RKO (cell line): Measurements from ENCODE around the gene SPOCK1.
"Not testable (repeated sequence)": the region's sequence is repeated elsewhere in the genome, so short reads cannot be mapped to it uniquely, and the experiment has no call there.

Experiments
- DNase-seq: peaks from one replicate; pipeline ENCODE4 v3.0.0-alpha.2; 2016; ENCODE audit warnings: low spot score

SPOCK1 gene

GRCh38 chr5:137498736-137499505 is at the start of gene SPOCK1:
SPOCK1 (minus strand) TSS chr5:137499326.
- no peak for DNase-seq

DNA sequence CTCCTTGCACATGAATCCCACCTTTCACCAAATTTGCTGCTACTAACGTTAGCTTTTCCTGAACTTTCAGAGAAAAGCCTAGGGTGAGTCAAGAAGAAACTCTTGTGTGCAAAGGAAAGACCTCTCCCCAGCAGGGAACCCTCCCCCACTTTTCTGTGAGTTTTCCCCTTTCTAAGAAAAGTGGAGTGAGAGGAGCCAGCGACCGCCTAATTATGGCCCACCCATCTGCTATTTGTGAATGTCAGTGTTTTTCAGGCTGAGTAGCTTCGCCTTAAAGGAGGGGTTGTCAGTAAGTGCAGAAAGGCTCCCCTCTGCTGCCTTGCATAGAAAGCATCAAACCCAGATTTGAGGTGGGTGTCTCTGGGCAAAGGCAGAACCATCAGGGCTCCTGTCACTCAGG is 46.8 kb upstream of the SPOCK1 start:
- no peak for DNase-seq

- not testable (repeated sequence) for DNase-seq
Observed at GRCh38 chr5:137535449-137535848, 36.3 kb upstream of the SPOCK1 start.

GRCh38 chr5:137533963-137534362 is 34.8 kb upstream of the SPOCK1 start:
- DNase-seq = no peak

DNA sequence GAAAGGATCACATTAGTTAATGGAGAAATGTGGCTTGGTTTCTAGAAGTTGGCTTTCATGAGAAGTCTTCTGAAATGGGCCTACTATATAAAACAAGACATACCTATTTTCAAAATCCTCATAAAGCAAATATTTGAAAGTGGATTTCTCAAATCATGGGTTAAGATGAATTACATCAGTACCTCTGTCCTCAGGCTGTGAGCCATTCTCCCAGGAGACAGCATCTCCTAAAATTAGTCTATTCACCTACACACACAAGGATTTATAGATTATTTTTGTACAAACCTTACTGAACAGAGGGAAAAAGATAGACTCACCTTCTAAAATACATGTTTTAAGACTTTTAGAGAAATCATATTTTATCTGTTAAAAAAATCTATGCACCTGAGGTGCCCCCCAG is 32.1 kb upstream of the SPOCK1 start:
- no peak for DNase-seq

- no peak for DNase-seq
Observed at GRCh38 chr5:137521246-137521645, 22.1 kb upstream of the SPOCK1 start.

DNA sequence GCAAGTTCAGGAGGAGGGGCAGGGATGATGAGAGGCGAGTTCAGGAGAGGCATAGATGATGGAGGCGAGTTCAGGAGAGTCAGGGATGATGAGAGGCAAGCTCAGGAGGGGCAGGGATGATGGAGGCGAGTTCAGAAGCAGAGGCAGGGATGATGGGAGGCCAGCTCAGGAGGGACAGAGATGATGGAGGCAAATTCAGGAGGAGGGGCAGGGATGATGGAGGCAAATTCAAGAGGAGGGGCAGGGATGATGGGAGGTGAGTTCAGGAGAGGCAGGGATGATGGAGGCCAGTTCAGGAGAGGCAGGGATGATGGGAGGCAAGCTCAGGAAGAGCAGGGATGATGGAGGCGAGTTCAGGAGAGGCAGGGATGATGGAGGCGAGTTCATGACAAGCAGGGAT is 17.8 kb upstream of the SPOCK1 start:
- DNase-seq = no peak

DNA sequence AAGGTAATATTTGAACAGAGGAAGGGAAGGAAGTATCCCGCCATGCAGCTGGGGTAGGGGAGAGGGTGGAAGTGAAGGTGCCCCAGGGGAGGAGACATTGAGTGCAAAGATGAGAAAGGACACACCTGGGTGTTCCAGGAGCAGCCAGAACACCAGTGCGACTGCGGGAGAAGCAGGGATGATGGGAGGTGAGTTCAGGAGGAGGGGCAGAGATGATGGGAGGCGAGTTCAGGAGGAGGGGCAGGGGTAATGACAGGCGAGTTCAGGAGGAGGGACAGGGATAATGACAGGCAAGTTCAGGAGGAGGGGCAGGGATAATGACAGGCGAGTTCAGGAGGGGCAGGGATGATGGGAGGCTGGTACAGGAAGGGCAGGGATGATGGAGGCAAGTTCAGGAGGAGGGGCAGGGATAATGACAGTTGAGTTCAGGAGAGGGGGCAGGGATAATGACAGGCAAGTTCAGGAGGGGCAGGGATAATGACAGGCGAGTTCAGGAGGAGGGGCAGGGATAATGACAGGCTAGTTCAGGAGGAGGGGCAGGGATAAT is 17.2 kb upstream of the SPOCK1 start:
- no peak for DNase-seq

- DNase-seq = no peak
Observed at GRCh38 chr5:137515238-137515637, 16.1 kb upstream of the SPOCK1 start.

DNA sequence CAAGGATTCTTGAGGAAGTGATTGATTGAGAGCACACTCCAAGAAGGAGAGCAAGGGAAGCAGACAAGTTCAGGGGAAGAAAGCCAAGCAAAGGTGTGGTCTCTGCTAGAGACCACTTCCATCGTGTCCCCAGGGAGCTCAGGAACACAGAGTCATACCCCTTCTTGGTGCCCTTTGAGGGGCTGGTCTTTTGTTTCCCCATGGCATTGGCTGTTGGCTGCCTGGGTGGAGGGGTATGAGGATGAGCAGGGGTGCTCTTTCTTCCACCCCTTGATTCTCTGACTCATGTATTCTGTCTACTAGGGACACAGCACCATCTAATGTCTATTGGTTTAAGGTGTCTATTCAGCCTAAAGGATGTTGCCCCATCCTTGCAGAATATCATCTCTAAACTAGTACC is 11.5 kb upstream of the SPOCK1 start:
- DNase-seq = no peak

GRCh38 chr5:137507150-137507549 is 8.0 kb upstream of the SPOCK1 start:
- DNase-seq = no peak

- DNase-seq = no peak
Observed at GRCh38 chr5:137506296-137506695, 7.2 kb upstream of the SPOCK1 start.

GRCh38 chr5:137504916-137505315 is 5.8 kb upstream of the SPOCK1 start:
- no peak for DNase-seq

DNA sequence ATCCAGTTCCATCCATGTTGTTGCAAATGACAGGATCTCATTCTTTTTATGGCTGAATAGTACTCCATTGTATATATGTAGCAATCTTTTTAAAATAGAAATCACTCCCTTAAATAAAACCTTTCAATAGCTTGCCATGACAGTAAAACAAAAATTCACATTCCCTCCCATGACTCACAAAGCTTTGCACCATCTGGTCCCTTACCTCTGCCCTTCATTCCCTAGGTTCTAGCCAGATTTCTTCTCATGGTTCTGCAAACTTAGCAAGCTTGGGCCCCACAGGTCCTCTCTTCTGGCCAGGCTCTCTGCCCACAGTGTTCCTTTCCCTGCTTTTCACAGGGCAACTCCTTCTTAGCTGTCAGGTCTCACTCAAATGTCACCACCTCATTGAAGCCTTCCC is 4.3 kb upstream of the SPOCK1 start:
- DNase-seq = no peak

DNA sequence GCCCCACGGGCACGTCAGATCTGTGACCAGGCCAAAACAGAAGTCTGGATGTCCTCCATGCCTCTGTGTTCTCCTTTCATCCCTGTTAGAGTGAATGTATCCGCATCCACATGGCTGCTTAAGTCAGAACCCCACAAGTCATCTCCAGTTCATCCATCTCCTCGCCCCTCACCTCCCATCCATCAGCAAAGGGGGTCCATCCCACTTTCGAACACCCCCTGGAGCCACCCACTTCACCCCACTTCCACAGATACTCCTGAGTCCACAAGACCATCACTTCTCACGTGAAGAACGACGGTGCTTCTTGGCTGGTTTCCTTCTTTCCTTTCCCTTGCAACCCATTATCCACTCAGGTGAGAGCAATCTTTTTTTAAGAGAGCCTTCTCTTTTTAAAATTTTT is 3.5 kb upstream of the SPOCK1 start:
- DNase-seq = no peak

DNA sequence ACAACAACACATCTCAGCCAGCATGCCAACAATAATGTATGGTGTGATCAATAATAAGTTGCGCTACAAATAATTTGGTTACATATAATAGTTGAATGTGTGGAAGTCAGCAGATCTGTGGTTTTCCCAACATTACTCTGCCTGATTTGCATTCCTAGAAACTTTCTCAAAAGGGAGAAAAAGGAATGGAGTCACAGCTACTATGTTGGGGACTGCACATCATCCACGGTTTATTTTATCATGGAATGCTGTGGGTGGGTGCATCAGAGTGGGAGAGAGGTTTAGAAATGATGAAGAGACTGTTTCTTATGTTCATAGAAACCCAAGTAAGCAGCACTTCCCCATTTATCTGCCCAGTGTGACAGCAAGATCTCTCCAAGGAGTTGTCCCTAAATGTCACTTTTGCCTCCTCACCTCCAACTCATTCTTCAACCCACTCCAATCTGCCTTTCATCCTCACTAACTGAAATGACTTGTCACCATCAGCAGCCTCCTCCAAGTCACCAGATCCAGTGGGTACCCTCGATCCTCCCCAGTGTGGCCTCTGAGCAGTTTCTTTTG is 2.8 kb upstream of the SPOCK1 start:
- DNase-seq = no peak

- DNase-seq = no peak
Observed at GRCh38 chr5:137501226-137501625, 2.1 kb upstream of the SPOCK1 start.

DNA sequence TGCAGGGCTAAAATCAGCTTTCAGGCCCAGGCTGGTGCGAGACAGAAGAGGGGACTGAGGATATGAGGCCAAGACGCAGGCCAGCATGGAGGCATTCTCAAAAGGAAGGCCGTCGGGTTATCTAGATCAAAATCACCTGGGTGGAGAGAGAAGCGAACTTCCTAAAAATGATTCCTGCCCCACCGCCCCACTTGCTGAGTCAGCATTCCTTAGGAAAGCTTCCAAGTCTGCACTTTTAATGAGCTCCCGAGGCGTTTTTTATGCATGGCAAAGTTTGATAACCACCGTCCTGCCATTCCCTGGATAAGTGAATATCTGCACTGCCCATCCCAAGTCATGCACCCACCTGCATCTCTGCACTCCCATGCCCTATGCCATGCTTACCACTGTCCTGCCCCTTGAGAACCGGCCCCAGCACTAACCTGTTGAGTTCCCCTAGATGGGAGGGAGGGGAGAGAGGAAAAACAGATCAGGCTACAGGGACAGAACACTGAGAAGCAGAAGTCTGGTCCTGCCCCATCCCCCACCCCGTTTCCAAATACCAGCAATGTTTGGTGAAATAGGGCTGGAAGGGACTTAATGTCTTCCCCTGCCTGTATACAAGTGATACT is 1.6 kb upstream of the SPOCK1 start:
- DNase-seq = no peak

DNA sequence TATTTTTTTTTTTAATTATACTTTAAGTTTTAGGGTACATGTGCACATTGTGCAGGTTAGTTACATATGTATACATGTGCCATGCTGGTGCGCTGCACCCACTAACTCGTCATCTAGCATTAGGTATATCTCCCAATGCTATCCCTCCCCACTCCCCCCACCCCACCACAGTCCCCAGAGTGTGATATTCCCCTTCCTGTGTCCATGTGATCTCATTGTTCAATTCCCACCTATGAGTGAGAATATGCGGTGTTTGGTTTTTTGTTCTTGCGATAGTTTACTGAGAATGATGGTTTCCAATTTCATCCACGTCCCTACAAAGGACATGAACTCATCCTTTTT is 351 bp upstream of the SPOCK1 start:
- not testable (repeated sequence) for DNase-seq

- no peak for DNase-seq
Observed at GRCh38 chr5:137498301-137498735, 808 bp downstream of the SPOCK1 start.

DNA sequence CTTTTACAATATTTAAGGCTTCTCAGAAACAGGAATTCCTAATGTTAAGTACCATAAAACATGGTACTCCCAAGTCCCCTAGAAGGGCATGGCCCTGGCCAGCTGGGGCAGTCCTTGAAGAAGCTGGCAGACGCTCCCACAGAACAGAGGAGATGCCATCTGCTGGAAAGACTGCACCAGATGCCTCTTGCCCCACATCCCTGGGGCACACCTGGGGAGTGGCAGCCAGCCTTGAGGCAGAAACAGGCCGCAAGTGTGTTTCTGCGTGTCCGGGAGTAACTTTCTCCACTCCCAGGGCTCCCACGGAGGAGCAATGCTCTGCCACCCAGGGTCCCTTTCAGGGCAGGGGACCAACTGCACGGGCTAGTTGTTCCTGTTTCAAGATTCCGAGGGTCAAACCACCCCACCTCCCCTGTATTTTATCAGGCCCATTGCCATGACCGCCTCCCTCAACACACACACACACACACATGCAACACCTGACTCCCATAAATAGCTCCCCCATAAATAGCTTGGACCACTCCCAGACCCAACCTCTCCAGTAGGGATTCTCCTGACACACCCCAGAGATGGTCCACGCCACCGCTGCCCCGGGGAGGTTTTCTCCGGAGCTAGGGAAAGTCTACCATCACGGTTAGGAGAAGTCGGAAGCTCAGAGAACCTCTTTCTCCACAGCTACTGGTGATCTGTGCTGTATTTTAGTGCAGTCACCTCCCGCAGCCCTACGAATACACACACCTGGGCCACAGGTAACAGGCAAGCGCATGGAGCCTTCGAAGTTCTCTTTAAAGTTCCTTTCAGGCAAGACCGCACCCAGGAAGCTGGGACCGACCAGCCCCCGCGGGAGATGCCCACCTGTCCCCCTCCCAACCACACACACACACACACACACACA is 1.5 kb downstream of the SPOCK1 start:
- no peak for DNase-seq

DNA sequence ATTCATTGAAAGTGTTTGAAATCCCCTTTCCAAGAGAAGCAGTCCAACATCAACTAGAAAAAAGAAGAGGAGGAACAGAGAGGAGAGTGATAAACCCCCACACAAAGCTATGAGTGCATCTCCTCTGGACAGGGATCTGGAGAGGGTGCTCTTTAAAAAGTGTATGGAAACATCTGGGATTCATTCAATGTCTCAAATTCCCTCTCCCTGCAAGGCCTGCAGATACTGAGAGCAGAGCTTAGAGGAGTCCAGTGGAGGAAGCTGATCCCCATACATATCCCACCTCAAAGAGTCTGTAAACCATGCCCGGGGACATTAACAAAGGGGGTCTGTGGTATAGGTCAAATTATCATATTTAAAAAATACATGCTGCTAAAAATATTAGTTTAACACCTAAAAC is 2.2 kb downstream of the SPOCK1 start:
- DNase-seq = no peak
